GM21390 (cell line): ENCODE data around the gene WDFY2.
"Not testable (repeated sequence)": the region's sequence is repeated elsewhere in the genome, so short reads cannot be mapped to it uniquely, and the experiment has no call there.

Source experiments
- ATAC-seq: cut with Tn5 transposase; IDR thresholded peaks from one replicate; pipeline ENCODE4 v1.9.1; 2021; ENCODE audit not compliant: unreplicated experiment

The WDFY2 gene

GRCh38 chr13:51564252-51564651, 20.0 kb upstream of the WDFY2 start:
- no peak for ATAC-seq

- ATAC-seq: no peak
Observed at GRCh38 chr13:51564671-51565070, 19.6 kb upstream of the WDFY2 start.

- not testable (repeated sequence) for ATAC-seq
Observed at GRCh38 chr13:51569001-51569400, 15.3 kb upstream of the WDFY2 start.

- ATAC-seq: no peak
Observed at GRCh38 chr13:51576754-51577153, 7.5 kb upstream of the WDFY2 start.

- ATAC-seq: no peak
Observed at GRCh38 chr13:51577690-51578089, 6.6 kb upstream of the WDFY2 start.

- ATAC-seq: no peak
Observed at GRCh38 chr13:51579676-51580075, 4.6 kb upstream of the WDFY2 start.

GRCh38 chr13:51581148-51581820, 3.0 kb upstream of the WDFY2 start:
- ATAC-seq: no peak

- ATAC-seq: no peak
Observed at GRCh38 chr13:51583469-51583874, 790 bp upstream of the WDFY2 start.

- peak; percentile 36 for ATAC-seq
Observed at GRCh38 chr13:51584731-51585672, 740 bp downstream of the WDFY2 start.

- no peak for ATAC-seq
Observed at GRCh38 chr13:51585696-51586095, 1.4 kb downstream of the WDFY2 start.

GRCh38 chr13:51587372-51587771, 3.1 kb downstream of the WDFY2 start:
- ATAC-seq: no peak

- ATAC-seq: no peak
Observed at GRCh38 chr13:51588406-51588949, 4.2 kb downstream of the WDFY2 start.

- ATAC-seq: no peak
Observed at GRCh38 chr13:51589793-51590192, 5.5 kb downstream of the WDFY2 start.

GRCh38 chr13:51590231-51590970, 6.1 kb downstream of the WDFY2 start:
- no peak for ATAC-seq

- no peak for ATAC-seq
Observed at GRCh38 chr13:51590971-51591627, 6.8 kb downstream of the WDFY2 start.

GRCh38 chr13:51591938-51592337, 7.7 kb downstream of the WDFY2 start:
- ATAC-seq: not testable (repeated sequence)

GRCh38 chr13:51594432-51594831, 10.2 kb downstream of the WDFY2 start:
- ATAC-seq: no peak

GRCh38 chr13:51595416-51595815, 11.2 kb downstream of the WDFY2 start:
- ATAC-seq: no peak

- ATAC-seq: no peak
Observed at GRCh38 chr13:51596541-51596940, 12.3 kb downstream of the WDFY2 start.

GRCh38 chr13:51599444-51600176, 15.3 kb downstream of the WDFY2 start:
- ATAC-seq: no peak
